ENCODE results near the gene EXOSC7. TPM values are rescaled to one million over a fixed set of nuclear protein-coding genes. Genes with fewer than 3 reads are reported as not detected.

The EXOSC7 gene
- total and polyA plus RNA-seq, 2 of the 4 experiments (the other 2 are of a cell fraction): 61.6 to 62.2 TPM

DNA sequence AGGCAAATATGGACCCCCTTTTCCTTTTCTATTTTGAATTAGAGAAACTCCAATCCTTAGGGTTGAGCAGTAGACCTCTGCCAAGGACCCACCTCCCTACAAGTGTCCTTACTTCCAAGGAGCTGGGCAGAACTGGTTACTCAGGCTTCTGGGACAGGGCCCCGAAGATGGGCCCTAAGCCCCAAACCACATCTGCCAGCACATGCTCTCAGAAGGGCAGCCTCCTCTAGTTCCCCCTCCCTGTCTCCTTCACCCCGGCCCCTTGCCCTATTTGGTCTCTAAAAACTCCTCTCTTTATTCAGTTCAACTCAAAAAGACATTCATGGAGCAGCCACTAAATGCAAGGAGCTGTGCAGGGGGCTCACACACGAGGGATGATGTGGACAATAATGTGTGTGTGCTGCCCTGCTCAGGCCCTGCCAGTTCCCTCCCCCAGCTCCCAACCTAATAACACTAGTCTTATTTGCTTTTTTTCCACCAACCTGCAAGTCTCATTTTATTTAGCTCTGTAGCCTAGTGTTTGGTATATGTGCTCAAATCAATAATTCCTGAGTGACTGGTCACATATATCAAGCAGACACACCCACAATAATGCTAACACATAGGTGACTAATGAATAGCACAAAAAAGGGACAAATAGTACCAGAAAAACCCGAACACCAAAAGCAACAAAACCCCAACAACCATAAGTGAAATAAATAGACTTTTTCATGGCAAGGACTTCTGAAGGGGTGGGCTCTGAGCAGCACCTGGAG, 12.3 kb upstream of the EXOSC7 start:
- WGBS, 2 experiments (ENCODE audit: extremely low coverage in 2 of 2, insufficient read length in 1 of 2): 100% methylated on average over 1 of the region's 4 CpGs; no CpG with 5 or more reads in 1 of the 2 experiments
- H4K91ac ChIP-seq (ENCODE audit: insufficient read depth, low read depth, low read length): no peak overlapping the region
- no peak overlapping the region for H3K9ac ChIP-seq (ENCODE audit: low read depth, low read length)
- no peak for DNase-seq
- no peaks in the 10 kb centered on the region for H3K9me3 ChIP-seq (ENCODE audit: control insufficient read depth, insufficient read depth, low read length)
- dilution Hi-C loops (cut with HindIII; ENCODE audit: low sequenced_read_pairs, unreplicated experiment): no loop called here
- peaks cover 5% of the 10 kb centered on the region for H3K9me1 ChIP-seq (ENCODE audit: insufficient read depth, low read length)
- H3K18ac ChIP-seq (ENCODE audit: low read depth, low read length): no peak overlapping the region
- no TSS peak for BruUV-seq (replicated peaks)
- no peak overlapping the region for H3K14ac ChIP-seq (replicated peaks; ENCODE audit: low read depth, low read length)
- H2AK5ac ChIP-seq (ENCODE audit: low read depth, low read length): no peak overlapping the region
- peaks cover 8% of the 10 kb centered on the region for H3K4me1 ChIP-seq (ENCODE audit: control insufficient read depth, insufficient read depth, low read length)
- no peak overlapping the region for H3K56ac ChIP-seq (ENCODE audit: extremely low read depth, insufficient read depth, low read length)
- H2BK15ac ChIP-seq (ENCODE audit: low read depth, low read length): no peak overlapping the region
- ChIA-PET CTCF (no interaction called here), POLR2A (ENCODE audit: unreplicated experiment) (no interaction called here)
- intact Hi-C loops (cut with micrococcal nuclease): no loop called here
- H2AFZ ChIP-seq (replicated peaks; ENCODE audit: low read length, poor library complexity): no peak overlapping the region
- H3K23ac ChIP-seq (ENCODE audit: low read depth, low read length): no peak overlapping the region
- in situ Hi-C loops (cut with MboI; ENCODE audit: low sequenced_read_pairs): no loop called here
- H2BK5ac ChIP-seq (ENCODE audit: low read depth, low read length, poor library complexity, severe bottlenecking): no peak overlapping the region
- no peak overlapping the region for H4K8ac ChIP-seq (ENCODE audit: low read depth in 2 of 2, low read length in 2 of 2)
- ATAC-seq (ENCODE audit: low read depth): no peak
- no peak overlapping the region for H3K4me3 ChIP-seq (ENCODE audit: insufficient read depth, low read depth, low read length)
- TF ChIP-seq RFX5 (IDR thresholded peaks at IDR 0.05; ENCODE audit: low read depth, low read length) (no peak), POLR2A (IDR thresholded peaks at IDR 0.05; ENCODE audit: low read depth, low read length) (no peak), RAD21 (IDR thresholded peaks at IDR 0.05; ENCODE audit: low read length) (no peak)
- TF ChIP-seq, protein P1, sequence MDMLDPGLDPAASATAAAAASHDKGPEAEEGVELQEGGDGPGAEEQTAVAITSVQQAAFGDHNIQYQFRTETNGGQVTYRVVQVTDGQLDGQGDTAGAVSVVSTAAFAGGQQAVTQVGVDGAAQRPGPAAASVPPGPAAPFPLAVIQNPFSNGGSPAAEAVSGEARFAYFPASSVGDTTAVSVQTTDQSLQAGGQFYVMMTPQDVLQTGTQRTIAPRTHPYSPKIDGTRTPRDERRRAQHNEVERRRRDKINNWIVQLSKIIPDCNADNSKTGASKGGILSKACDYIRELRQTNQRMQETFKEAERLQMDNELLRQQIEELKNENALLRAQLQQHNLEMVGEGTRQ (IDR thresholded peaks at IDR 0.05; ENCODE audit: low read depth, low read length): no peak
- peaks cover 55% of the 10 kb centered on the region for H4K20me1 ChIP-seq (ENCODE audit: insufficient read depth, low read length)
- H3K36me3 ChIP-seq (ENCODE audit: control insufficient read depth, insufficient read depth, low read length): peaks cover 3% of the 10 kb centered on the region; the same call in 1 of the 2 replicates
- H3K27ac ChIP-seq (ENCODE audit: insufficient read depth, low read length): no peak overlapping the region
- no peak overlapping the region for H3K4me2 ChIP-seq (ENCODE audit: low read depth, low read length)
- no peak overlapping the region for H2BK120ac ChIP-seq (ENCODE audit: low read depth, low read length)
- peaks cover 32 to 86% of the 10 kb centered on the region in 2 experiments for H3K79me1 ChIP-seq (ENCODE audit: low read depth in 1 of 2, low read length in 2 of 2)
- H2BK20ac ChIP-seq (ENCODE audit: low read depth, low read length): no peak overlapping the region
- H4K5ac ChIP-seq (ENCODE audit: low read depth, low read length): no peak overlapping the region
- no peaks in the 10 kb centered on the region for H3K27me3 ChIP-seq (ENCODE audit: control insufficient read depth, insufficient read depth, low read length)
- no peak overlapping the region for H2AK9ac ChIP-seq (replicated peaks; ENCODE audit: low read depth, low read length, poor library complexity)
- no peak overlapping the region for H3K4ac ChIP-seq (ENCODE audit: low read depth, low read length)

Measured in IMR-90 (cell line).